ENCODE results near the gene PPP2R5B.

The PPP2R5B gene

DNA sequence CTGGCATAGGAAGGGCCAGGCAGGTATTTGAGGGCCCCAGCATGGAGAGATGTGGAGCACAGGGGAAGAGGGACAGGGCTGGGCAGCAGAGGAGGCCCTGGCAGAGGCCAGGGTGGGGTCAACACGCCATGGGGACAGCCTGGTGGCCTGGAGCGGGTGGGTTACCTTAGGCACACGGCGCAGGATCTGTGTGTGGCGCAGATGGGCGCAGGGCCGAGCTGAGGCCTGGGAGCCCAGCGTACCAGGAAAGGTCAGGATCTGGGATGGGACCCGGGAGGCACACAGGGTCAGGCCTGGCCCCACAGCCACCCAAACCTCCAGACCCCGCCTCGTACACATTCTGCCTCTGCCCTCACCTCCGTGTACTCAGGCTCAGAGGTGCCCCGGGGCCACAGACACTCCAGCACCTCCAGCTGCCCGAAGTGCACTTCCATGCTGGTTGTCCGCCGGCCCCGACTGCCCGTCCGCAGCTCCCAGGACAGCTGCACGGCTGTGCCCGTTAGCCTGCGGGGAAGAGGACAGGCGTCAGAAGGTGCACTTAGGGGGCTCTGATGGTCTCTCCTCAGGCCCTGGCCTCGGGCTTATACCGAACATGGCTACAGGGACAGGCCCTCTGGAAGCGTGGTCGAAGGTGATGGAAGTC is 13.9 kb upstream of the PPP2R5B start:
- DNase-seq: no peak

DNA sequence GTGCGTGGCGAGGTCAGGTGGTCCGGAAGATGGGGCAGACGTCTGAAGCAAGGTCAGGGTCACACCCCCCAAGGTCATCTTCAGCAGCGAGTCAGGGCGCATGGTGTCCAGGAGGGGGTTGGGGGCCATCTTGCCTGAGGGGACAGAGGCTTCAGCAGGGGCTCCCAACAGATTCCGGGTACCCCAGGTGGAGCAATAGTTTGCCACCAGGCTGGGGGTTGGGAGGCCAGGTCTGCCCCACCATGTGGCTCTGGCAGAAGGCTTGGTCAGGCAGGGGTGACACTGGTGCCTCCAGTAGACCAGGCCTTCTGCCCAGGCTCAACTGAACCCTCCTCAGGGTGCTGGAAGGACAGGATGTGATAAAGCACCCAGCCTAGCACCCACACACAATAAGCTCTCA is 13.3 kb upstream of the PPP2R5B start:
- DNase-seq: no peak

DNA sequence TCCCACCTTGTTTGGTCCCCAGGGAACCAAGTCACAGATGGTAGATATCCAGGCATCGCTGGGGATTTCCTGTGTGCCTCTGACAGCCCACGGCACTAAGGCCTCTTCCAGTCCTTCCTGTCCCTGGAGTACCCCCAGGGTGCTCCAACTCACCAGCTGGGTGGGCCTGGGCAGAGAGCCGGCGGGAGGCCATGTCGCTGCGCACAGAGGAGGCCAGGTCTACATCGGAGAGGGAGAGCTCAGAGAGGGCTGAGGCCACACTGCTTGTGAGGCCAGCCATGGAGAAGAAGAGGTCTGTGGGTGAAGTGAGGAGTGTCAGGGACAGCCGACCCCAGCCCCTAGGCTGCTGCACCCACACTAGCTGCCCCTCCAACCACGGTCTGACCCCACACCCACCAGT is 12.8 kb upstream of the PPP2R5B start:
- no peak for DNase-seq

DNA sequence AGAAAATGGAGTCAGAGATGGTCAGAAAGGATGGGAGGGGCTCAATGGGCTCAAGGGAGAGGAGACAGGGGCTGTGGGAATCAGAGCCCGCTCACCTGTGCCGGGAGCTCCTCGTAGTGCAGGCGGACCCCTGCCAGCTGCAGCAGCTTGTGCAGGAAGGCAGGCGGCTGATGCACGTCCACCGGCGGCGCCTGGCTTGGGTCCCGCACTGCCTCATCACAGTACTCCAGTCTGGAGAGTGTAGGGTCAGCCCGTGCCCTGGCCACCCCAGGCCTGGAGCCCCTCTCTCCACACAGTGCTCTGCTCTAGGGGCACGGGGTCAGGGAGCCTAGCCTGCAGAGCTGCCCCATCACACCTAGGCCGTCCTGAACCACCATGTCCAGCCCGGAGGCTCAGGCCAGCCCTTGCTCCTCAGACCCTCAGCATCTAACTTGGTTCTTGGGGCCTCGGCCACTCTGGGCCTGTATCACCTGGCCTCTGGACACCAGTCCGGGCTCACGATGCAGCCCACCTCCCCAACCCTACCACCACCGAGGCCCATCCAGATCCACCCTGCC is 11.2 kb upstream of the PPP2R5B start:
- no peak for DNase-seq

DNA sequence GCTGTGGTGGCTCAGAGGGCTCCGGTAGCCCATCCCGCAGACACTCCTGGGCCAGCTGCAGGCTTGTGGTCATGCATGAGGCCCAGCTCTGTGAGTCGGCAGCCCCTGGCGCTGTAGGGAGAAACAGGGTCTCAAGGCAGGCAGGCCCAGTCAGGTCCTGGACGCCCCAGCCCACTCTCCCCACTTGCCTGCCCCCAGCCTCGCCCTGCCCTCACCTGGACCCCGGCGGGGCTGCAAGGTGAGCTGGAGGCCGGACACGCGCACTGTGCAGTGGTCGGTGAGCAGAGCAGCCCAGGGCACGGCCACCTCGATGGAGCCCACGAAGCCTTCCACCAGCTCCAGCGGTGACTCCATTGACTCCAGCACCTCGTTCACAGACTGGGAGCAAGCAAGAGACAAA is 10.4 kb upstream of the PPP2R5B start:
- no peak for DNase-seq

DNA sequence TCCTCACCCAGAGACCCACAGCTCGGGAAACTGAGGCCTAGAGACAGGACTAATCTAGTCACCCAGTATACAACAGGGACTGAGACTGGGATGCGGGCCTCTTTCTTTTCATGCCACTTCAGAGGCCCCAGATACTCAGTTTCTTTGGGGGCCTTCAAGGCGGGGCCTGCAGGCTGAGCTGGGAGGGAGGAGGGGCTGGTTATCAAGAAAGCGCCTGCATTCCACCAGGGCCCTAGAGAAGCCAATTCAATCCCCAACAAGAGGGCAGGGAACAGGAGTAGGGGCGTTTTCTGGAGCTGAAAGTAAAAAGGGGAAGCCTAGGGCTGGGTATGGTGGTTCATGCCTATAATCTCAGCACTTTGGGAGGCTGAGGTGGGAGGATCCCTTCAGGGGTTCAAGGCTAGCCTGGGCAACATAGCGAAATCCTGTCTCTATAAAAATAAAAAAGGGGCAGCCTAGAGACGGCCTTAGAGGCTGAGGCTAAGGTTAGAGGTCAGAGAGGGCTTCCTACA is 9.1 kb upstream of the PPP2R5B start:
- DNase-seq: no peak

DNA sequence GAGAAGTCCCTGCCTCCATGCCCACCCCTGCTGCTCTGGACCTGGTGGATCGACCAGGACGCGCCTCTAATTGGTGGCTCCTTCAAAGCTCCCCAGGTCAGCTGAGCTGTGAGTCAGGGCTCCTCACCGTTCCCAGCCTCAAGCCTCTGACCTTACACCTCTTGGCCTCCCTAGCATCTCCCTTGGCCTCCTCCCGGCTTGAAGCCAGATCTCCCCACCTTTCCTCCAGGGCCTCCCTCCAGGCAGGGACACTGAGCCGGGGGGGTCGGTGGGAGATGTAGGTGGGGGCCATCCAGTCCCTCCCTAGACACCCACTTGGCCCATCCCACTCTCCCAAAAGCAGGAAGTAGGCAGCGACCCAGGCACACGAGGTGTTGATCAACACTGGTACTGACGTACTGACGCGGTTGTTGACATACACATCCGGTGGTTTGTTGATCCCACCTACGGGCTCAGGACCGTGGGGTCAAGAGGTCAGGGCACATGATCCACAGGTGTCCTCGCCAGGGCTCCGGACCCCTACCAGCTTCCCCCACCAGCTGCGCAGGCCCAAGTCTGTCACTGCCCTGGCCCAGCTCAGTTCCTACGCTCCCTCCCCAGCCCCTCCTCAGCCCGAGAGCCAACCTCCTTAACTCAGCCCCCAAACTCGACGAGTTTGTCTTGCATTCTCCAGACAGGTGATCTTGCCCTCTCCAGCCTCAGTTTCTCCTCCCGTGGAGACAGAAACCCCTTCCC is 8.3 kb upstream of the PPP2R5B start:
- peak; percentile 72 for DNase-seq

DNA sequence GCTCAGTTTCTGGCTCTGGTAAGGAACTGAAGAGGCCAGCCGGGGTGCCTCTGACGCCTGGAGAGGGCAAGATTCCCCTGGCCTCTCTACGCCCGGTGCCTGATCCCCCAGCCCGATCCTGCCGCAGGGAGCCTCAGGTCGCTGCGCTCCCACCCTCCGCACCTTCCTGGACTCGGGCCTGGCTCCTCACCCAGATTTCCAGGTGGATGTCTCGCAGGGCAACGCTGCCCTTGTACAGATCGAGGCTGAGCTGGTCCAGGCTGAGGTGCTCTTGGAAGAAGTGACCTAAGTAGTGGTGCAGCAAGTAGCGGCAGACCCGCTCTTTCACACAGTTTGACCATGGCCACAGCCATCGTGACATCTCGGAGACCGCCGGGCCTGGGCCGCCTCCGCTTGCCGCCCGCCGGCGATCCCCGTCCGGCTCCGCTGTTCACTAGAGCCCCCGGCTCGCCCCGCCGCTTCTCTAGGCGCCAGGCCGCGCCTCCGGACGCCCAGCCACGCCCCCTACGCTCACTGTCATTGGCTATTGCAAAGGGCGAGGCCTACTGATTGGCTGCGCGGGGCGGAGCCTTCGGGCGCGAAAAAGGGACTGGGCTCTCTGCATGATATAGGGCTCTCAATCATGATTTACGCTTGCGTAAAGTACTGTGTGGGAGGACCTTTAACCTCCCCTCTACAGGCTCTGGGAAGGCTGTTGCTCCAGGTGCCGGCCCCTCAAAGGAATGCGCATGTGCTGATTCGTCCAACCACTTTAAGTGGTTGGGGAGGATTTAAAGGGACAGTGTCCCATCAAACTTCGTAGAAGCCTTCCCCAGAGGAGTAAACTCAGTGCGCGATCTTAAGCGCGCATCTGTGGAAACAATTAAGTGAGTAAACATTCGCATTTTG is 7.5 kb upstream of the PPP2R5B start, which contains the start of gene ATG2A:
Gene ATG2A, minus strand, starts transcription at position 435 of the 888 bp plus-strand sequence. Its CDS starts 74 bp downstream, at position 361.
- DNase-seq: peak; percentile 99

DNA sequence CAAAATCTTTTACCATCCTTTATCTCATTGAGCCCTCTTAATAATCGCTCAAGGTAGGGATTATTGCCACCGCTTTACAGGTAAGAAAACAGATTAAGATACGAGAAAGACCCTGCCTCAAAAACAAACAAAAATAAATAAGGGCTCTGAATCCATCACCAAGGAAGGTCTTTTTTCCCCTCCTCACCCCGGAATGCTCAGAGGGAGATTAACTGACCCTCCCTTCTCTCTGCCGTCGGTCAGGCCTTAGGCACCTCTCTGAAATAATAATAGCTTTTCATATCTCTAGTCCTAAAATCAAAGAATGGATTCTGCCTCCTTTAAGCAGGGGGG is 6.9 kb upstream of the PPP2R5B start:
- DNase-seq: no peak

DNA sequence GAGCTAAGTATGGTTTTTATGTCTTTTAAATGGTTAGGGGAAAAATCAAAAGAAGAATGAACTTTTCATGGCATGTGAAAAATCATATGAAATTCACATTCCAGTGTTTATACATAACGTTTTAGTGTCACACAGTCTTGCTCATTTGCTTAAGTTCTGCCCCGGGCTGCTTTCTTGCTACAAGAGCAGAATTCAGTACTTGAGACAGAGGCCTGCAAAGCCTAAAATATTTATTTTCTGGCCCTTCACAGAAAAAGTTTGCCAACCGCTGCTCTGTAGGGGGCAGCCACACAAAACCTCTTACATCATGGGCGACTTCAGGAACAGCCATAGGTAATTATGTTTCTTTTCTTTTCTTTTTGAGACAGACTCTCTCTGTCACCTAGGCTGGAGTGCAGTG is 6.5 kb upstream of the PPP2R5B start:
- DNase-seq: no peak

DNA sequence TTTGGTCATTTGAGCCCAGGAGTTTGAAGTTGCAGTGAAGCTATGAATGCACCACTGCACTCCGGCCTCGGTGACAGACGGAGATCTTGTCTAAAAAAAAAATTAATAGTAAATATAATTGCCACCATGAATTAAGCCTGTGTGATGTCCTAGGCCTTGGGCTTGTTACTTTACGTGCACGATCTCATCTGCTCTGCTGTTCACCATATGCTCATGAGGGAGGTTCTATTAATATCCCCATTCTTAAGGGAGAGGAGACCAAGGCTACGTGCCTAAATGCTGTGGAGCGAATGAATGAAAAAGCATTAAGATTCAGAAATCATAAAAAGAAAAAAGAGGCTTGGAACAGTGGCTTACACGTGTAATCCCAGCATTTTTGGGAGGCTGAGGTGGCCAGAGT is 4.9 kb upstream of the PPP2R5B start:
- no peak for DNase-seq

DNA sequence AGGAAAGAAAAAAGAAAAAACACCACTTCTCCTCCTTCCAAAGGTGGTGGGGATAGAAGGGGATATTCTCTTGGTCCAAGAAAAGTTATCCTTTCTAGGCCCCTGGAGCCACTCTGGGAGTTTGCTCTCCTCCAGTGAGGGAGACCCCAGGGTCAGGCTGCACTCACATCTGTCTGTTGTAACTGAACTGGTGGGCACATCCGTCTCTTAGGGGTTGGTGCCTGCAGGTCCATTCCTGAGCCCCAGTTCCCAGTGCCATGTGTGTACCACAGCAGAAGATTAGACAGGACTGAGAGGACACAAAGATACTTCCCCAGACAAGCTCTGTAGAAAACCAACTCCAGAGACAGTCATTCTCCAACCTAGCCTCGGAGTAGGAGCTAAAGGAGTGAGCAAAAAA is 4.4 kb upstream of the PPP2R5B start:
- no peak for DNase-seq

DNA sequence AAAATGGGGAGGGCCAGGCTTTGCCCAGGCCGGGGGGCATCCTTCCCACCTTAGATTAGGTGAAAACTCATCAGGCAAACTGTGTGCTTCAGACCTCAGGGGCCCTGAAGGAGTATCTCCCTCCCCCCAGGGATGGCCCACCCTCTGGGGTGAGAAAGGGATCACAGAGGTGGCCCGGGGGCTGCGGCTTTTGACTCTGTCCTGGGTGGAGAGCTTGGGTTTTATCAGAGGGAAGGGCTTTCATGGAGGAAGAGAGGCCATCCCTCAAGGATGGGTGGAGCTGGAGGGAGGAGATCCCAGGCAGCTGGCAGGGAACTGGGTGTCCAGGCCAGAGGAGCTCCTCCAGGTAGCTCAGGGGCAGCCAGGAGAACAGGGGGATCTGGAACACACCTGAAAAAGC is 3.1 kb upstream of the PPP2R5B start:
- DNase-seq: no peak

DNA sequence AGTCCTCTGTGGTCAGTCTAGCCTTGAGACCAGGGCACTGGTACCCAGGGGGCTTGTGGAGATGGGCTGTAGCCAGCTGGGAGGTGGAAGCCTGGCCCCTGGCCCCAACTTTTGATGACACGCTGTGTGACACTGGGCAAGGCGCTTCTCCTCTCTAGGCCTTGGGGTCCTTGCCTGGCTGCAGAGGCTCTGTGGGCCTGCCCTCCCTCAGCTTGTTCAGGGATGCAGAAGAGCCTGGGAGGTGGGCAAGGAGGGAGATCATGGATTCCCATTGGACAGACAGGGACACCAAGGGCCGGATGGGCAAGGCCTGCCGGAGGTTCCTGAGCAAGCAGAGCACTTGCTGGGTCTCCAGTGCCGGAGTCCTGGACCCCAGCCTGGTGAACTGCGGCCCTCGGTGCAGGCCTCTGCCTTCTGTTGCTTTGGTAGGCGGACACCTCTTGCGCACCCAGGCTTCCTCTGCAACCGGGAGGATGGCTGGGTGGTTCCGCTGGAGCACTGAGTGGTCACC is 1.3 kb upstream of the PPP2R5B start:
- DNase-seq: no peak

DNA sequence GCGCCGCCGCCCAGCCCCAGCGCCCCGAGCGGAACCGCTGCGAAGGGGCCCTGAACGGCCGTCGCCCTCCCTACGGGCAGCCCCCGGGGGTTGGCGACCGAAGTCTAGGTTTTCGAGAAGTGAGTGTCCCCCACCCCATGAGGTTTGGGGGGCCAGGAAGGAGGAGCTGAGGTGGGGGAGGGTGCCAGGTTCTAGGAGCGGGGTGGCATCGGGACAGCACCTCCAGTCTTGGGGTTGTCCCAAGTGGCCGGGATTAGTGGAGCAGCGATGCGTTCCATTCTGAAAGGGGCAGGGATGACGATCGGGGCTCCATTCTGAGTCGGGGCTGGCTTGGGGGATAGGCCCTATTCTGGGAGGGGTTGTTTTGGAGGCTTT is 408 bp downstream of the PPP2R5B start:
- no peak for DNase-seq

DNA sequence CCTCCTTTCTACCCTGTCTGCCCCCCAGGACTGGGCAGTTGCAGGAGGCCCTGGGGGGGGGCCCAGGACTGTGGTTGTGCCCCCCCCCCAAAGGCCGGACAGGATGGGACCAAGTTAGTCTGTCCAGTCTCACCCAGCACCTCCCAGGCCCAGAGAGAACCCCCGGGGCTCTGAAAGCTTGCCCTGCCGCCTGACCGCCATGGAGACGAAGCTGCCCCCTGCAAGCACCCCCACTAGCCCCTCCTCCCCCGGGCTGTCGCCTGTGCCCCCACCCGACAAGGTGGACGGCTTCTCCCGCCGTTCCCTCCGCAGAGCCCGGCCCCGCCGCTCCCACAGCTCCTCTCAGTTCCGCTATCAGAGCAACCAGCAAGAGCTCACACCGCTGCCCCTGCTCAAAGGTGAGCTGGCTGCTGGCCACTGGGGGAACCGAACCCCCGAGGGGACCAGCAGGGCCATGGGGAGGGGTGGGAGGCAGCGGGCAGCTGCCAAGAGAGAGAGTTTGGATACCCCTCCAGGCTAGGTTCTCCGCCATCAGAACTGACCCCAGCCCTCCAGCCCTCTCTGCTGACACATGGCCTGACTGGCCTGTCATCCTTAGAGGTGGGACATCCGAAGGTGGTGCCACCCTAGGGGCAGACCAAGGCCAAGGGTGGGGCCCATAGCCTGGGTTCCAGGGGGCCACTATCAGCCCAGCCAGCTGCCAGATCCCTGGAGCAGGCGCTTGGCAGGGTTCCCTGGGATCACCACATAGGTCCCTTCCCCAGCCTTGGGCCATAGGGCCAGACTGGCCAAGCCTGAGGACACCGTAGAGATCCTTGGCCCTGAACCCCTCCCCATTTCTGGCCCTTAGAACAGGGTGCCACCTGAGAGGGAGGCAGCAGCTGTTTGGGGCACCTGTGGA is 1.3 kb downstream of the PPP2R5B start:
- DNase-seq: no peak

DNA sequence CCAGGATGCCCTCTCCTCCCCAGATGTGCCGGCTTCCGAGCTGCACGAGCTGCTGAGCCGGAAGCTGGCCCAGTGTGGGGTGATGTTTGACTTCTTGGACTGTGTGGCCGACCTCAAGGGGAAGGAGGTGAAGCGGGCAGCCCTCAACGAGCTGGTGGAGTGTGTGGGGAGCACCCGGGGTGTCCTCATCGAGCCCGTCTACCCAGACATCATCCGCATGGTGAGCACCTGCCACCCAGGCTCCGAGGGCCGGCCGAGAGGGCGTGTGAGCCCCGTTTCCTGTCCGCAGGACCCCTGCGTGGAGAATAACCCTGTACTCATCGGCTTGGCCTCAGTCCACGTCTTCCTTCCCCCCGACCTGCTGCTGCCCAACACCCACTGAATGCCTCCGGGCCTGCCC is 2.2 kb downstream of the PPP2R5B start:
- no peak for DNase-seq

DNA sequence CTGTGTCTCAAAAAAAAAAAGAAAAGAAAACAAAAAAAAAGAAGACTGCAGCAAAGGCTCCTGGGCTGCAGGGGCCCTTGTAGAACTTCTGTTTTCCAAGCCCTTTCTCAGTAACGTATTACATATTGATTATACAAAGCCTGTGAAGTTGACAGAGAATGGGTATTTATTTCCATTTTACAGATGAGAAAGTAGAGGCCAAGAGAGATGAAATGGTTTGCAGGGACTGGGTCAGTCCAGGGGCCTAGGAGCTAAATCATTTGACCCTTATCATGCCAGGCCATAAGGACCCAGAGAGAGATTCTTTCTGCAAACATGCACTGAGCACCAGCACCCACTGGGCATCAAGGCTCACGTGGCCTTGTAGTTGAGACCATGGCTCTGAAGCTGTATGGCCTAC is 4.5 kb downstream of the PPP2R5B start:
- DNase-seq: no peak

DNA sequence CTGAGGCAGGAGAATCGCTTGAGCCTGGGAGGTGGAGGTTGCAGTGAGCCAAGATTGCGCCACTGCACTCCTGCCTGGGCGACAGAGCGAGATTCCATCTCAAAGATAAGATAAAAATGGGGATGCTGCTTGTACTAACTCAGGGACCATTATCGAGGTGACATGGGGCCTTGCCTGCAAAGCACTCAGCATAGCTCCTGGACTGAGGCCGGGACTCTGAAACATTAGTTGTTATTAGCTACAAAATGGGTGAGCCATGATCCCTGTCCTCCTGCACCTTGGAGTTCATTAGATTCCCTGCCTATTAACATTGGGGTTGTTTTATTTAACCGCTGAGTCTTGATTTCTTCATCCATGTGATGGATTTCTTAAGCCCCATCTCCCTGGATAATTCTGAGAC is 5.1 kb downstream of the PPP2R5B start:
- no peak for DNase-seq

DNA sequence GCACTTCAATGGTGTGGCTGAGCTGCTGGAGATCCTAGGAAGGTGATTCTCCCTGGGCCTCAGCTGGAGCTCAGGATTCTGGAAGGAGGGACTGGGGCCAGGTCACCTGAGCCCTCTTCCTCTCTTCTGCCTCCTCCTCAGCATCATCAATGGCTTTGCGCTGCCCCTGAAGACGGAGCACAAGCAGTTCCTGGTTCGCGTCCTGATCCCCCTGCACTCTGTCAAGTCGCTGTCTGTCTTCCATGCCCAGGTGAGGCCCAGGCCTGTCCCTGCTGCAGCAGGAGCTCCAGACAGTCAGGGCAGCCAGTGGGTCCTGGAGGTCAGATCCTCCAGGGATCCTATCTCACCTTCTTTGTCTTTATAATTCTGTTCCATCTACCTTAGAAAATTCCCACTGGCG is 5.9 kb downstream of the PPP2R5B start:
- DNase-seq: no peak

DNA sequence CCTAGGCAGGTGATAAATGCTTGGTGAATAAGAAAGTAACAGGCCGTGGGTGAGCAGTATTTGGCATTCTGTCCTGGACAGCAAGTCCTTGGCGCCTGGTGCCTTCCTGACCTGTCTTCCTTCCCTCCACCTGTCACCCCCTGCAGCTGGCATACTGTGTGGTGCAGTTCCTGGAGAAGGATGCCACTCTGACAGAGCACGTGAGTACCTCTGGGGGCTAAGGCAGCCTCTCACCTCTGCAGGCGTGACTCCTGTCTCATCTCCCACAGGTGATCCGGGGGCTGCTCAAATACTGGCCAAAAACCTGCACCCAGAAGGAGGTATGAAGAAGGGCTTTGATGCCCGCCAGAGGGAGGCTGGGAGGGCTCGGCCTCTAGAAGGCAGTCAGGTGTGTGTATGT is 6.8 kb downstream of the PPP2R5B start:
- DNase-seq: no peak

DNA sequence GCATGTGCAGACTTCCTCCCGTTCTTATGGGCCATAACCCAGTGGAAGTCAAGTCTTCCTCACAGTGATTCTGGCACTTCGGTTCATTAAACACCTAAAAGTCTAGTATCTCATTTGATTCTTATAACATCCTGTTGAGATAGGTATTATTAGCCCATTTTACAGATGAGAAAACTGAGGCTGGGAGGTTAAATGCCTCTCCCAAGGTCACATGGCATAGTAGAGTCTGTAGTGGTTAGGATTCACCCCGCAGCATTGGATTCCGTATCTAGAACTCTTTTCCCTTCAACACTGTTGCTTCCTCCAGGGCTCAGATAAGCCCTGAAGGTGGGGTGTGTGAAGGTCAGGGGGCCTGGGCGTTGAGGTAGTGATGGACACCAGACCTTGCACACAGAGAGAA is 7.8 kb downstream of the PPP2R5B start:
- no peak for DNase-seq

Measured in CD4-positive, alpha-beta T cell treated with Interferon gamma for 1 hour (primary cell).